ENCODE results near the gene GLE1. TPM values are rescaled to one million over a fixed set of nuclear protein-coding genes. Genes with fewer than 3 reads are reported as not detected.

Gene GLE1
- total RNA-seq, 1 donor from 2014 or later: 16.2 TPM

Other genes with a start within 250 kb of the GLE1 start
- gene GOLGA2, start 228.7 kb upstream of the GLE1 start, total RNA-seq: 56.1 and 60.7 TPM in 2 replicates
- 32.4 and 32.5 TPM in 2 replicates for gene SWI5, start 228.4 kb upstream of the GLE1 start, total RNA-seq
- 36.3 and 37.4 TPM in 2 replicates for gene TRUB2, start 182.3 kb upstream of the GLE1 start, total RNA-seq
- 24.4 and 28.1 TPM in 2 replicates for gene COQ4, start 181.9 kb upstream of the GLE1 start, total RNA-seq
- gene SLC27A4, start 164.2 kb upstream of the GLE1 start, total RNA-seq: 27.2 and 41.3 TPM in 2 replicates
- gene URM1, start 133.3 kb upstream of the GLE1 start, total RNA-seq: 69.3 and 77.2 TPM in 2 replicates
- gene CERCAM, start 83.9 kb upstream of the GLE1 start, total RNA-seq: 24.1 and 24.6 TPM in 2 replicates
- gene ODF2, start 48.7 kb upstream of the GLE1 start, total RNA-seq: 32.8 and 56.2 TPM in 2 replicates
- 394 and 449 TPM in 2 replicates for gene SPTAN1, start 47.9 kb downstream of the GLE1 start, total RNA-seq
- 86.4 and 101 TPM in 2 replicates for gene DYNC2I2, start 152.1 kb downstream of the GLE1 start, total RNA-seq
- gene SET, start 184.5 kb downstream of the GLE1 start, total RNA-seq: 618 and 795 TPM in 2 replicates
- 20.6 and 22.1 TPM in 2 replicates for gene PKN3, start 197.8 kb downstream of the GLE1 start, total RNA-seq
- 34.8 and 35.6 TPM in 2 replicates for gene ZDHHC12, start 219.4 kb downstream of the GLE1 start, total RNA-seq